H1 (cell line): Measurements from ENCODE around the gene SYNDIG1. TPM values are rescaled to one million over a fixed set of nuclear protein-coding genes. Genes with fewer than 3 reads are reported as not detected.

Experiments used
- CTCF ChIA-PET: fragments of 300-600 bp; sonication (Branson Sonifier 250); formaldehyde crosslinking; loops from one replicate; lab custom pipeline; 2021; ENCODE audit not compliant: partially characterized antibody; lab: Charles Lee
- POLR2A ChIA-PET: fragments of 300-600 bp; sonication (Branson Sonifier 250); formaldehyde crosslinking; loops from one replicate; lab custom pipeline; 2021; ENCODE audit warnings: inconsistent platforms; ENCODE audit not compliant: partially characterized antibody; lab: Charles Lee
- DNase-seq, 2 experiments: peaks; one replicate each; pipeline versions ENCODE4 v3.0.0 to v3.0.0-alpha.2; 2010 to 2022; ENCODE audit warnings: low spot score in 2 of 2, low read depth in 1 of 2, mixed read lengths in 1 of 2
- FAIRE-seq: peaks from 2 replicates; lab custom pipeline; 2011; peaks lifted over from hg19 to GRCh38; lab: Jason Lieb, UNC
- H2AFZ ChIP-seq: 2 replicates; pipeline ENCODE4 v1.8.1; 2012; ENCODE audit warnings: low read length, inconsistent platforms
- H2AK5ac ChIP-seq: 2 replicates; pipeline ENCODE4 v1.6.1; 2013; ENCODE audit warnings: low read depth, low read length
- H2BK120ac ChIP-seq: replicated peaks from 2 replicates; pipeline ENCODE3; 2013; ENCODE audit warnings: low read depth, low read length, inconsistent platforms
- H2BK12ac ChIP-seq: 2 replicates; pipeline ENCODE4 v1.6.1; 2013; ENCODE audit warnings: low read depth, low read length
- H2BK15ac ChIP-seq: 2 replicates; pipeline ENCODE4 v1.6.1; 2013; ENCODE audit warnings: low read length
- H2BK20ac ChIP-seq: 2 replicates; pipeline ENCODE4 v1.6.1; 2013; ENCODE audit warnings: low read length
- H2BK5ac ChIP-seq: 2 replicates; pipeline ENCODE4 v1.6.1; 2013; ENCODE audit warnings: low read depth, low read length
- H3K14ac ChIP-seq: 2 replicates; pipeline ENCODE4 v1.6.1; 2013; ENCODE audit warnings: inconsistent platforms; ENCODE audit not compliant: insufficient read length
- H3K18ac ChIP-seq: 2 replicates; pipeline ENCODE4 v1.6.1; 2013; ENCODE audit warnings: low read length; ENCODE audit errors: extremely low read depth
- H3K23ac ChIP-seq: 2 replicates; pipeline ENCODE4 v1.6.1; 2013; ENCODE audit warnings: inconsistent platforms; ENCODE audit not compliant: insufficient read length
- H3K23me2 ChIP-seq: 2 replicates; pipeline ENCODE4 v1.6.1; 2013; ENCODE audit warnings: low read depth, low read length
- H3K27ac ChIP-seq: 2 replicates; pipeline ENCODE4 v1.6.1; 2011; ENCODE audit warnings: low read depth, low read length, inconsistent platforms
- H3K27me3 ChIP-seq, 4 experiments: replicated peaks in 1 of 4; 1 replicate in 1 of 4; 2 replicates in 3 of 4; pipeline versions ENCODE4 v1.6.1 to v1.8.1; 2011 to 2013; ENCODE audit warnings: low read length in 3 of 4, mild to moderate bottlenecking in 3 of 4, inconsistent platforms in 2 of 4, mixed read lengths in 2 of 4, moderate library complexity in 1 of 4; ENCODE audit not compliant: control insufficient read depth in 3 of 4, insufficient read depth in 3 of 4; ENCODE audit errors: extremely low read depth in 1 of 4
- H3K36me3 ChIP-seq, 4 experiments: 2 replicates each; pipeline versions ENCODE4 v1.6.1 to v1.8.1; 2011 to 2013; ENCODE audit warnings: mild to moderate bottlenecking in 4 of 4, low read length in 3 of 4, moderate library complexity in 2 of 4, control low read depth in 1 of 4, inconsistent platforms in 1 of 4; ENCODE audit not compliant: insufficient read depth in 4 of 4, control insufficient read depth in 2 of 4
- H3K4ac ChIP-seq: replicated peaks from 2 replicates; pipeline ENCODE3; 2013; ENCODE audit warnings: low read length, low read depth, mixed read lengths, inconsistent platforms; ENCODE audit not compliant: insufficient read length
- H3K4me1 ChIP-seq, 4 experiments: replicated peaks in 1 of 4; 1 replicate in 1 of 4; 2 replicates in 3 of 4; pipeline versions ENCODE4 v1.6.1 to v1.8.1; 2011 to 2013; ENCODE audit warnings: low read length in 3 of 4, inconsistent platforms in 2 of 4, mixed read lengths in 1 of 4; ENCODE audit not compliant: insufficient read depth in 4 of 4, control insufficient read depth in 3 of 4
- H3K4me2 ChIP-seq, 2 experiments: 2 replicates each; pipeline versions ENCODE4 v1.6.1 to v1.8.1; 2011 to 2013; ENCODE audit warnings: low read depth in 2 of 2, low read length in 2 of 2, control low read depth in 1 of 2, inconsistent platforms in 1 of 2, mild to moderate bottlenecking in 1 of 2; ENCODE audit not compliant: insufficient read depth in 1 of 2
- H3K4me3 ChIP-seq, 4 experiments: fragments of 200-600, 300-600 bp in 1 of 4; sonication (generic), shearing (Covaris generic), sonication (Bioruptor Twin) in 1 of 4; 2 replicates each; pipeline versions ENCODE4 v1.5.1 to v1.8.1; 2011 to 2016; ENCODE audit warnings: low read length in 4 of 4, low read depth in 3 of 4, control low read depth in 2 of 4, inconsistent platforms in 2 of 4, mild to moderate bottlenecking in 2 of 4, mixed read lengths in 1 of 4, moderate library complexity in 1 of 4; ENCODE audit not compliant: insufficient read depth in 2 of 4; ENCODE audit errors: extremely low read depth in 1 of 4
- H3K56ac ChIP-seq: replicated peaks from 2 replicates; pipeline ENCODE3; 2013; ENCODE audit warnings: low read depth, mild to moderate bottlenecking, mixed read lengths, low read length, inconsistent platforms; ENCODE audit not compliant: insufficient read length
- H3K79me1 ChIP-seq: 2 replicates; pipeline ENCODE4 v1.6.1; 2013; ENCODE audit warnings: low read depth, low read length, control low read depth
- H3K79me2 ChIP-seq, 2 experiments: 2 replicates each; pipeline versions ENCODE4 v1.6.1 to v1.8.1; 2012 to 2013; ENCODE audit warnings: low read length in 2 of 2, mild to moderate bottlenecking in 2 of 2, inconsistent platforms in 1 of 2; ENCODE audit not compliant: insufficient read depth in 2 of 2, control insufficient read depth in 1 of 2
- H3K9ac ChIP-seq, 4 experiments: replicated peaks in 1 of 4; 1 replicate in 1 of 4; 2 replicates in 3 of 4; pipeline versions ENCODE4 v1.6.1 to v1.8.1; 2011 to 2013; ENCODE audit warnings: low read depth in 3 of 4, low read length in 3 of 4, control low read depth in 2 of 4, mild to moderate bottlenecking in 2 of 4, moderate library complexity in 2 of 4, inconsistent platforms in 1 of 4; ENCODE audit errors: extremely low read depth in 1 of 4
- H3K9me3 ChIP-seq, 2 experiments: 2 replicates each; pipeline versions ENCODE4 v1.6.1 to v1.8.1; 2012 to 2013; ENCODE audit warnings: mild to moderate bottlenecking in 2 of 2, moderate library complexity in 2 of 2, control low read depth in 1 of 2, inconsistent platforms in 1 of 2, low read depth in 1 of 2, low read length in 1 of 2, mixed read lengths in 1 of 2; ENCODE audit not compliant: insufficient read depth in 2 of 2
- H4K20me1 ChIP-seq, 2 experiments: replicated peaks in 1 of 2; 2 replicates each; pipeline versions ENCODE3 to v1.8.1; 2011 to 2013; ENCODE audit warnings: inconsistent platforms in 2 of 2, low read length in 2 of 2, mild to moderate bottlenecking in 1 of 2; ENCODE audit not compliant: insufficient read depth in 2 of 2, control insufficient read depth in 1 of 2
- H4K5ac ChIP-seq: 2 replicates; pipeline ENCODE4 v1.6.1; 2013; ENCODE audit warnings: low read length, low read depth, mixed read lengths, inconsistent platforms; ENCODE audit not compliant: insufficient read length
- H4K8ac ChIP-seq: 2 replicates; pipeline ENCODE4 v1.8.0; 2013; ENCODE audit warnings: mild to moderate bottlenecking, moderate library complexity, low read length, inconsistent platforms; ENCODE audit not compliant: insufficient read depth; ENCODE audit errors: extremely low read depth
- H4K91ac ChIP-seq: replicated peaks from 2 replicates; pipeline ENCODE3; 2013; ENCODE audit warnings: low read length, mixed read lengths, inconsistent platforms; ENCODE audit not compliant: insufficient read length
- TCF12 ChIP-seq: IDR thresholded peaks from 2 replicates; pipeline ENCODE4 v1.6.1; 2011; ENCODE audit warnings: low read depth, mild to moderate bottlenecking, low read length
- WGBS, 2 experiments: shearing (Covaris generic) in 1 of 2; methylation state at CpG; one replicate each; pipeline versions ENCODE4 v1.1.6 to v1.1.7; 2013 to 2015; ENCODE audit warnings: low lambda C conversion rate in 2 of 2, mixed read lengths in 2 of 2, inconsistent platforms in 1 of 2, low coverage in 1 of 2, missing lambda C conversion rate in 1 of 2; ENCODE audit not compliant: insufficient replicate concordance in 2 of 2, insufficient coverage in 1 of 2, insufficient read length in 1 of 2; ENCODE audit errors: extremely low coverage in 1 of 2, missing lambda C conversion rate in 1 of 2; 5-methylcytosine and 5-hydroxymethylcytosine counted together
- polyA plus RNA-seq, 7 experiments: library from polyadenylated mRNA; depleted of rRNA in 3 of 7; stranded (reverse) in 5 of 7; unstranded in 2 of 7; fragments of >200 nt in 5 of 7; fragments of 200-250 nt in 2 of 7; gene quantifications; 1 replicate in 5 of 7; 2 replicates in 1 of 7; 4 replicates in 1 of 7; pipeline versions ENCODE4 v1.2.1 to v1.2.3, GENCODE V29; 2011 to 2013; ENCODE audit warnings: missing spikeins in 2 of 7, mixed read lengths in 2 of 7
- total RNA-seq: library from RNA; stranded (reverse); fragmentation: NEBNext Ultra II Directional; extraction: Animal tissue kit (Norgen Biotek cat#: 25700); gene quantifications from 2 replicates; pipeline ENCODE4 v1.2.1, GENCODE V29; 2021

SYNDIG1 gene
- total and polyA plus RNA-seq, 2 of the 8 experiments (the other 6 are each of a cell fraction or from before 2014, with no cell fraction given) = 6.5 to 7.8 TPM

- H3K56ac ChIP-seq = no peak overlapping the region
- no peaks in the 10 kb centered on the region for H3K27me3 ChIP-seq
- CTCF ChIA-PET = interaction anchor here (1.1 to 2.4 kb wide), 5 partner anchors 10 to 190 kb away, joined by 3 to 6 read pairs (median 3); no protein-coding TSS in a partner anchor
- no peak overlapping the region for H3K23ac ChIP-seq
- peak overlapping the region; percentile 32; the same call in 1 of the 2 replicates for H2AK5ac ChIP-seq
- no peak overlapping the region for H3K9ac ChIP-seq
- H2AFZ ChIP-seq = no peak overlapping the region
- H3K27ac ChIP-seq = no peak overlapping the region
- peak overlapping the region; percentile 76; the same call in 1 of the 2 replicates for H2BK15ac ChIP-seq
- H4K20me1 ChIP-seq = peaks cover 1 to 11% of the 10 kb centered on the region in 2 experiments
- peaks cover 4% of the 10 kb centered on the region; the same call in 1 of the 2 replicates for H3K23me2 ChIP-seq
- POLR2A ChIA-PET = interaction anchor here (1.1 kb wide), 1 partner anchor 23 kb away, joined by 4 read pairs; no protein-coding TSS in a partner anchor
- peak overlapping the region; percentile 98 for H3K4ac ChIP-seq
- H2BK5ac ChIP-seq = peak overlapping the region; percentile 2; the same call in 1 of the 2 replicates
- H4K8ac ChIP-seq = no peak overlapping the region
- WGBS, 2 experiments = 88% methylated on average over 4 of the region's 4 CpGs; no CpG with 5 or more reads in 1 of the 2 experiments
- peak overlapping the region; percentile 69 for H2BK120ac ChIP-seq
- no peak overlapping the region for H3K4me3 ChIP-seq
- H2BK12ac ChIP-seq = peak overlapping the region; percentile 46; the same call in 1 of the 2 replicates
- H3K36me3 ChIP-seq = peaks cover 0 to 11% (median 5%) of the 10 kb centered on the region in 4 experiments; a peak in 3 of 8 replicates
- H3K4me1 ChIP-seq = peaks cover 8 to 23% (median 18%) of the 10 kb centered on the region in 4 experiments
- peak overlapping the region; percentile 11; the same call in 1 of the 2 replicates for H3K18ac ChIP-seq
- peaks cover 0 to 12% of the 10 kb centered on the region in 2 experiments; a peak in 2 of 4 replicates for H3K79me2 ChIP-seq
- FAIRE-seq = no peak
- H3K9me3 ChIP-seq = no peaks in the 10 kb centered on the region
- DNase-seq = no peak
- H3K4me2 ChIP-seq = peak overlapping the region; percentile 15 to 70; a peak in 2 of 4 replicates
- H3K14ac ChIP-seq = no peak overlapping the region
- peak overlapping the region; percentile 96 for H4K91ac ChIP-seq
- H4K5ac ChIP-seq = no peak overlapping the region
- TF ChIP-seq TCF12 = no peak
- H3K79me1 ChIP-seq = peaks cover 4% of the 10 kb centered on the region; the same call in 1 of the 2 replicates
- H2BK20ac ChIP-seq = no peak overlapping the region
These were observed 23.8 kb downstream of the SYNDIG1 start for GRCh38 chr20:24493181-24493580.
